Left ventricle myocardium inferior (tissue), 1 donor: Measurements from ENCODE around the gene SLC4A3. TPM values are rescaled to one million over a fixed set of nuclear protein-coding genes. Genes with fewer than 3 reads are reported as not detected.

ENCODE experiments used
- DNase-seq: peaks from one replicate; pipeline ENCODE4 v3.0.0-alpha.2; 2020
- H3K27ac ChIP-seq: fragments of 200-600 bp; replicated peaks from 2 replicates; pipeline ENCODE4 v1.8.0; 2021
- H3K27me3 ChIP-seq: fragments of 200-600 bp; 2 replicates; pipeline ENCODE4 v1.8.0; 2021; ENCODE audit warnings: low read depth
- H3K36me3 ChIP-seq: fragments of 200-600 bp; 2 replicates; pipeline ENCODE4 v1.8.0; 2021
- H3K4me1 ChIP-seq: fragments of 200-600 bp; 2 replicates; pipeline ENCODE4 v1.8.0; 2021
- H3K4me3 ChIP-seq: fragments of 200-600 bp; 2 replicates; pipeline ENCODE4 v1.8.0; 2021; ENCODE audit warnings: mild to moderate bottlenecking, moderate library complexity
- H3K9me3 ChIP-seq: fragments of 200-600 bp; replicated peaks from 2 replicates; pipeline ENCODE4 v1.8.0; 2021
- CTCF ChIP-seq: fragments of 200-600 bp; IDR thresholded peaks from 2 replicates; pipeline ENCODE4 v1.8.0; 2021; ENCODE audit warnings: antibody characterized with exemption, mild to moderate bottlenecking, borderline replicate concordance
- intact Hi-C: fragments of 100-400 bp; cut with micrococcal nuclease; formaldehyde crosslinking; loops from one replicate; pipeline ENCODE4 v1.11.0; 2022
- total RNA-seq: library from RNA; stranded (reverse); fragmentation: NEBNext Ultra II Directional; extraction: Animal tissue kit (Norgen Biotek cat#: 25700); gene quantifications from one replicate; pipeline ENCODE4 v1.2.1, GENCODE V29; 2021
- donor health status: DM: no; HTN: yes; CAD: no; lungs with severe emphysema.

Gene SLC4A3
- total RNA-seq, 1 donor from 2014 or later, result 426 TPM

- Histone ChIP-seq H3K27me3 (peaks cover 30% of the 10 kb centered on the region), H3K36me3 (peaks cover 15% of the 10 kb centered on the region), H3K4me1 (peaks cover 56% of the 10 kb centered on the region), H3K9me3 (no peaks in the 10 kb centered on the region), H3K4me3 (peak overlapping the region; percentile 69), H3K27ac (peak overlapping the region; percentile 97)
- intact Hi-C loops, result no loop called here
- no peak for TF ChIP-seq CTCF
- no peak for DNase-seq
Measured at GRCh38 chr2:219628235-219628985, 980 bp downstream of the SLC4A3 start.

- DNase-seq, result no peak
- Histone ChIP-seq H3K36me3 (peaks cover 18% of the 10 kb centered on the region), H3K4me3 (peak overlapping the region; percentile 69), H3K4me1 (peaks cover 57% of the 10 kb centered on the region), H3K9me3 (no peaks in the 10 kb centered on the region), H3K27ac (peak overlapping the region; percentile 97), H3K27me3 (peaks cover 30% of the 10 kb centered on the region)
- TF ChIP-seq CTCF, result no peak
- intact Hi-C loops, result no loop called here
Measured at GRCh38 chr2:219628986-219629901, 1.8 kb downstream of the SLC4A3 start.

GRCh38 chr2:219629976-219630695 is 2.7 kb downstream of the SLC4A3 start:
- DNase-seq, result peak; percentile 73
- H3K36me3 ChIP-seq, result peaks cover 18% of the 10 kb centered on the region
- TF ChIP-seq CTCF, result no peak
- intact Hi-C loops, result no loop called here
- H3K9me3 ChIP-seq, result no peaks in the 10 kb centered on the region
- H3K27ac ChIP-seq, result peak overlapping the region; percentile 97
- H3K27me3 ChIP-seq, result peaks cover 30% of the 10 kb centered on the region
- H3K4me1 ChIP-seq, result peaks cover 58% of the 10 kb centered on the region
- peak overlapping the region; percentile 69 for H3K4me3 ChIP-seq

- Histone ChIP-seq H3K9me3 (no peaks in the 10 kb centered on the region), H3K36me3 (peaks cover 23% of the 10 kb centered on the region), H3K4me3 (peak overlapping the region; percentile 69), H3K4me1 (peaks cover 58% of the 10 kb centered on the region), H3K27ac (peak overlapping the region; percentile 97), H3K27me3 (peaks cover 30% of the 10 kb centered on the region)
- DNase-seq, result peak; percentile 86
- intact Hi-C loops, result no loop called here
- no peak for TF ChIP-seq CTCF
Measured at GRCh38 chr2:219630770-219631405, 3.5 kb downstream of the SLC4A3 start.
